Brain pericyte (primary cell): ENCODE results near the gene DMAC2.
"Not testable (repeated sequence)": the region's sequence is repeated elsewhere in the genome, so short reads cannot be mapped to it uniquely, and the experiment has no call there.

Experiments used
- DNase-seq: peaks from one replicate; pipeline ENCODE4 v3.0.0-alpha.2; 2012; ENCODE audit warnings: low read depth, low spot score

The DMAC2 gene

DNA sequence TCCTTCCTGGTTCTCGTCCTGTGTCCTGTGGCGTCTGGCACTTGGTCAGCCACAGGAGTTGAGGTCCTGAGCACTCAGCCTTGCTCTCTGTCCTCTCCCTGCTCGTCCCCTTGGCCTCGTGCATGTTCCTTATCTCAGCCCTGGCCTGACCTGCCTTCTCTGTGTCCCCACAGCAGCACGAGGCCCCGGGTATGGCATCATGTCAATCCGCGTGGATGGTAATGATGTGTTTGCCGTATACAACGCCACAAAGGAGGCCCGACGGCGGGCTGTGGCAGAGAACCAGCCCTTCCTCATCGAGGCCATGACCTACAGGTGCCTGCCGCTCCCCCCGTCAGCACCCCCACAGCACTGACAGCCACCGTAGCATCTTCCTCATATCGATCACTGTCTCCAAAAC lies 17.3 kb downstream of the DMAC2 start:
- DNase-seq = no peak

DNA sequence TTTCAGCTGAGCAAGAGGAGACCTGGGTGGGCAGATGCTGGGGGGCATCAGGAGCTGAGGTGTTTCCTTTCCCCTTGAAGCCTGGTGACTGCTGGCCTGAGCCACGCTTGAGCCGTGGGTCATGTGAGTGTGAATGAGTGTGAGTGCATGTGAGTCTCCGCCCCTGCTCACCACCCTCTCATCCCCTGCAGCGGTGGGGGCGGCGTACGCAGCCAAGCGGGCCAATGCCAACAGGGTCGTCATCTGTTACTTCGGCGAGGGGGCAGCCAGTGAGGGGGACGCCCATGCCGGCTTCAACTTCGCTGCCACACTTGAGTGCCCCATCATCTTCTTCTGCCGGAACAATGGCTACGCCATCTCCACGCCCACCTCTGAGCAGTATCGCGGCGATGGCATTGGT lies 17.7 kb downstream of the DMAC2 start:
- no peak for DNase-seq

GRCh38 chr19:41421314-41421713 lies 18.4 kb downstream of the DMAC2 start:
- DNase-seq = no peak

DNA sequence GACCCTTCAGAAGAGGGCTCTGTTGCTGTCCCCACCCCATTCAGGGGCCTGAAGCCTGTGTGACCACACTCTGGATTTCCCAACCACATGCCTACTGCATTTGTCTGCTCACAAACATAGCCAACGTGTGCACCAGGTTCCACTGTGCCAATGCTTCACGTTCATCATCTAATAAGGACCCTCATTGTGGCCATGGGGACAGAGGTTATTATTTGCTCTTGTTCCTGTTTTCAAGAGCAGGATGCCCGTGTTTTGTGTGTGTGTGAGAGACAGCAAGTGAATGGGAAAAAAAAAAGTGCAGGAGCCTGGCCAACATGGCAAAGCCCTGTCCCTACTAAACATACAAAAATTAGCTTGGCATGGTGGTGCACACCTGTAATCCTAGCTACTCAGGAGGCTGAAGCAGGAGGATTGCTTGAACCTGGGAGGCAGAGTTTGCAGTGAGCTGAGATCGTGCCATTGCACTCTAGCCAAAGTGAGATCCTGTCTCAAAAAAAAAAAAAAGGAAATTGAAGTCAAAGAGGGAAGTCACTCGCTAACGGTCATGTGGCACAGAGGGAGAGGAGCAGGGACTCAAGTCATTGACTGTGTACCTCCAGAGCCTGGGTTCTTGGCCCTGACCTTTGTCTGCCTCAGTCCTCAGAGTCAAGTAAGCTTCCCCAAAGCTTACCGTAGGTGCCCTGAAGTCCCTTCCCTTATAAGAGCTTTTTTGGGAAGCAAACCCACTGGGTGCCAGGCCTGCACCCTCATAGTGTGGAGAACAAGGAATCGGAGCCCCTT lies 19.4 kb downstream of the DMAC2 start:
- DNase-seq = no peak

- no peak for DNase-seq
Measured at GRCh38 chr19:41416194-41416674, 23.5 kb downstream of the DMAC2 start.

GRCh38 chr19:41415154-41415571 lies 24.5 kb downstream of the DMAC2 start:
- DNase-seq = no peak

GRCh38 chr19:41414461-41414860 lies 25.3 kb downstream of the DMAC2 start:
- DNase-seq = no peak

- no peak for DNase-seq
Measured at GRCh38 chr19:41413947-41414346, 25.8 kb downstream of the DMAC2 start.

DNA sequence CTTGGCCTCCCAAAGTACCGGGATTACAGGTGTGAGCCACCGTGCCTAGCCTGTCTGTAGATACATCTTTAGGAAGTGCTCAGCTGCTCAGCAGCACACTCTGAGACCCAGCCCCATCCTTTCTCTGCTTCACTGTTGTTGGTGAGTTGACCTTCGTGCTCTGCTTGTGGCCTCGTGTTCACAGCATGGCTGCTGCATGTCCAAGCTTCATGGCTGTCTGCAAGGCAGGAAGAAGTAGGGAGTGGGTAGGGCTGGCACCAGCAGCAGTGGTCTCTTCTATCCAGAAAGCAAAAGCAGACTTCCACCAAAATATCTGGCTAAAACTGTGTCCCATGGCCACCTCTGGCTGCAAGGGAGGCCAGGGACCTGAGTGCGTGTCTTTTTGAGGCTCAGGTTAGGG lies 26.8 kb downstream of the DMAC2 start:
- DNase-seq = no peak

- no peak for DNase-seq
Measured at GRCh38 chr19:41411968-41412265, 27.8 kb downstream of the DMAC2 start.

GRCh38 chr19:41411100-41411967 lies 28.4 kb downstream of the DMAC2 start:
- no peak for DNase-seq

DNA sequence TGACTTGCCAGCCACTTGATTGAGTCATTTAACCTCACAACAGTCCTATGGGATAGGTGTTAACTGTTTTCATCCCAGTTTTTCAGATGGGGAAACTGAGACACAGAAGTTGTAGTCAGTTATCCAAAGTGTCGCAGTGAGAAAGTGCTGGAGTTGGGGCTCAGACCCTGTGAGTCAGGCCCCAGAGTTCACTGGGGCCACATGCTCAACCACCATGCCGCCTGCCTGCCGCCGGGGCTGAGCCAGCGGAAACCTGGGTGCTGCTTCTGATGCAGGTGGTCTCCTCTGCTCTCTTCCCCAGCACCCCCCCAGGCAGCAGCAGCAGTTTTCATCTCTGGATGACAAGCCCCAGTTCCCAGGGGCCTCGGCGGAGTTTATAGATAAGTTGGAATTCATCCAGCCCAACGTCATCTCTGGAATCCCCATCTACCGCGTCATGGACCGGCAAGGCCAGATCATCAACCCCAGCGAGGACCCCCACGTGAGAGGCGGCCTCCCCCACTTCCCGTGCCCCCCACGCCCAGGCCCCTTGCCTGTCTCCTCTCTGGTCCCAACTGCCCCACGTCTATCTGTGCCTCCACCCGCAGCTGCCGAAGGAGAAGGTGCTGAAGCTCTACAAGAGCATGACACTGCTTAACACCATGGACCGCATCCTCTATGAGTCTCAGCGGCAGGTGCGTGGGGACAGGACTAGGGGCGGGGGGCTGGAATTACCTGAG lies 29.2 kb downstream of the DMAC2 start:
- DNase-seq = no peak

- DNase-seq = no peak
Measured at GRCh38 chr19:41409288-41409687, 30.4 kb downstream of the DMAC2 start.

DNA sequence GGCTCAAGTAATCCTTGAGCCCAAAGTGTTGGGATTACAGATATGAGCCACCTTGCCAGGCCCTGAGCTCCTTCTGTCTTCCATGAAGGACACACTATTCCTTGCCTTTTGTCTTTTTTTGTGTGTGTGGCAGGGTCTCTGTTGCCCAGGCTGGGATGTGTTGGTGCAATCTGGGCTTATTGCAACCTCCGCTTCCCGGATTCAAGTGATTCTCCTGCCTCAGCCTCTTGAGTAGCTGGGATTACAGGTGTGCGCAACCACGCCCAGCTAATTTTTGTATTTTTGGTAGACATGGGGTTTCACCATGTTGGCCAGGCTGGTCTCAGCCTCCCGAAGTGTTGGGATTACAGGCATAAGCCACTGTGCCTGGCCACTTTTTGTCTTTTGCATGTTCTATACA lies 30.9 kb downstream of the DMAC2 start:
- DNase-seq = not testable (repeated sequence)

DNA sequence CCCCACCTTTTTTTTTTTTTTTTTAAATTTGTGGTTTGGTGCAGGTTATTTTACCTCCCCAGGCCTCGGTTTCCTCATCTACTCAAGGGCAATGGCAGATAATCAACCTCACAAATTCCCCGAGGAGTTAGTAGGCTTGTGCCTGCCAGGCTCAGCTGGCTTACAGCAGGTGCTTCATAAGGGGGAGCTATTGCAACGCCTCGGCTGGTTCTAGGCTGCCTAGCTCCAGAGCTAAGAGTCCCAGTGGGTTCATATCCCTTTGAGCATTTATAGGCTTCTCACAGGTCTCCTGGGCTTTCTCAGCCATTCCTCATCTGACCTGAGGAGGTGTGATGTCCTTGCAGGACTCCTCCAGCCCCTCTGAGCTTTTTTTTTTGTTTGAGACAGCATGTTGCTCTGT lies 31.5 kb downstream of the DMAC2 start:
- no peak for DNase-seq

DNA sequence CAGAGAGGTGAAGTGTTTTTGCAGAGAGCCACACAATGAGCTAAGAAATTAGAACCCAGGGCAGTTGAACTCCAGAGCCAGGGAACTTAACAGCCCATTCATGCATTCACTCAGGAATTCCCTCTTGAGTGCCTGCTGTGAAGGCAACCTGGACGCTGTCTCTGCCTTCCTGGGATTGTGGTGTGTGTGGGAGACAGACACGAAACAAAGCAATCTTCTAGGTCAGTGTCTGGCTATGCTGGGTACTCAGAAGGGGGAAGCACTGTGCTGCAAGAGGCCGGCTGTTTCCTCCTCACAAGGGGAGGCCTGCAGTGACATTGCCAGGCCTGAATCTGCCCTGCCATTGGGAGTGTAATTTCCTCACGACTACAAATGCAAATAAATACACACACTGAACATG lies 32.4 kb downstream of the DMAC2 start:
- no peak for DNase-seq

DNA sequence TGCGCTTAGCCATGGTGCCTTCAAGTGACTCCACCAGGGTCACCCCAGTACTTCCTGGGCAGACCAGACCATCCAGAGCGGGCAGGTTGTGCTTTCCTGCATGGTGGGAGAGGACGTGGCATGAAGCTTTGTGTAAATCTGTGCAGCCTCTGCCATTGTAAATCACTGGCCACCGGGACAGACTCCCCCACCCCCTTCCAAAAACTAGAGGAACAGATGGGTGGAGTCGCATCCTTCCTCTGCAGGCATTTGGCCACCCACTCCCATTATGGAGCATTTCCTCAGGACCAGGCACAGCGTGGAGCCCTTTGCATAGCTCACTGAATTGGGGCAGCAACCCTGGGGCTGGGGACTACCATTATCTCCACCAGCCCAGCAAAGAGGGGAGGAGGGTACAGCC lies 33.9 kb downstream of the DMAC2 start:
- DNase-seq = no peak

DNA sequence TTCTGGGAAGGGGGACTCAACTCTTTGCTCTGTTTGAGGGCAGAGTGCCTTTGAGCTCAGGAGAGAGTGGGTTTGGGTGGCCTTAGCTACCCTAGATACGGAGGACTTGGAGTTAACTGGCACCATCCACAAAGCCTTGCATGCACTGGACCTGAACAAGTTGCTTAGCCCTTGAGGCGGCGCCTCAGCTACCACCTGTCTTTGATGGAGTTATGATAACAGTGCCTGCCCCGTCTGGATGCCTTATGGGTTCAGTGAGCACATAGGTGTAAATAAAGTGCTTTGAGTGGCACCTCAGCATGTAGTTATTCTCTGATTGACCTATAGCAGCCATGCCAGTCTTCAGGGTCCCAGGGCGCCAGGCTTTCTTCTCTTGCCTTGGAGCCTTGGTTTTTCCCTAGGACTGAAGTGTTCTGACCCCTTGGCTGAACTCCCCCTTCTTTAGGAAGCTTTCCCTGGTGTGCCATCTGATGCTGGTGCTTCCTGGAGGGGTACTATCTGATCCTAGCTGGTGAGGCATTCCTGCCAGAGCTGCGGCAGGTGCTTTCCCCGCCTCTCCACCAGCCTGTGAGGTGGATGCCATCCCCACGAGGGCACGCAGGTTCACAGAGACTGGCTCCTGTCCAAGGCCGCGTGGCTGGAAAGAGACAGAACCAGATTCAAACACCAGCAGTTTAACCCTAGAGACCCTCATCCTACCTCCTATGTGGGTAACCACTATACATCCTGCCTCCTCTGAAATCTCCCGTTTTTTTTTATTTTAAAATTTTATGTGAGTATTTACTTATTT lies 36.3 kb downstream of the DMAC2 start:
- no peak for DNase-seq

- DNase-seq = no peak
Measured at GRCh38 chr19:41402010-41402409, 37.7 kb downstream of the DMAC2 start.

- DNase-seq = no peak
Measured at GRCh38 chr19:41401483-41401882, 38.2 kb downstream of the DMAC2 start.

- DNase-seq = no peak
Measured at GRCh38 chr19:41399525-41399924, 40.2 kb downstream of the DMAC2 start.

GRCh38 chr19:41399091-41399490 lies 40.6 kb downstream of the DMAC2 start:
- DNase-seq = no peak
